Mononuclear cell (primary cell): Measurements from ENCODE around the gene ARID5A. TPM values are rescaled to one million over a fixed set of nuclear protein-coding genes. Genes with fewer than 3 reads are reported as not detected.

ENCODE experiments used
- total RNA-seq: library from RNA; depleted of rRNA; stranded (reverse); fragments of >200 nt; gene quantifications from one replicate; pipeline ENCODE4 v1.2.3, GENCODE V29; 2012

Gene ARID5A
- total RNA-seq, 1 donor: 191 TPM

Other genes with a start within 250 kb of the ARID5A start
- 80.5 TPM for gene SNRNP200, start 231.2 kb upstream of the ARID5A start, total RNA-seq
- 4.7 TPM for gene ITPRIPL1, start 211.4 kb upstream of the ARID5A start, total RNA-seq
- gene NCAPH, start 201.0 kb upstream of the ARID5A start, total RNA-seq: 1.8 TPM
- gene NEURL3, start 31.4 kb upstream of the ARID5A start, total RNA-seq: 0.52 TPM
- gene KANSL3, start 101.6 kb downstream of the ARID5A start, total RNA-seq: 50.2 TPM
- not detected for gene FER1L5, start 106.0 kb downstream of the ARID5A start, total RNA-seq
- 1.3 TPM for gene LMAN2L, start 203.3 kb downstream of the ARID5A start, total RNA-seq
- gene CNNM4, start 224.2 kb downstream of the ARID5A start, total RNA-seq: 5.5 TPM